B cell (primary cell): Measurements from ENCODE around the gene CLP1. TPM values are rescaled to one million over a fixed set of nuclear protein-coding genes. Genes with fewer than 3 reads are reported as not detected.
"Not testable (repeated sequence)": the region's sequence is repeated elsewhere in the genome, so short reads cannot be mapped to it uniquely, and the experiment has no call there.

ENCODE experiments used
- ATAC-seq: fragments of 200-7000 bp; cut with Tn5 transposase; one replicate; pipeline ENCODE4 v1.10.0; 2021; ENCODE audit warnings: low read depth, mild to moderate bottlenecking, moderate number of reproducible peaks, moderate library complexity
- CTCF ChIA-PET: fragments of 350-600 bp; sonication (Branson Sonifier 250); formaldehyde crosslinking; loops from one replicate; lab custom pipeline; 2021; ENCODE audit warnings: antibody characterized with exemption, inconsistent platforms; lab: Charles Lee
- POLR2A ChIA-PET: fragments of 350-600 bp; sonication (Branson Sonifier 250); formaldehyde crosslinking; loops from one replicate; lab custom pipeline; 2021; ENCODE audit warnings: antibody characterized with exemption; lab: Charles Lee
- DNase-seq: peaks from one replicate; pipeline ENCODE4 v3.0.0; 2013
- H2AFZ ChIP-seq: 2 replicates; pipeline ENCODE4 v1.6.1; 2012; ENCODE audit warnings: mild to moderate bottlenecking, low read depth, low read length; ENCODE audit not compliant: insufficient read depth, poor library complexity, severe bottlenecking
- H3K27ac ChIP-seq, 2 donors: 1 replicate in 1 of 2; 2 replicates in 1 of 2; pipeline ENCODE4 v1.5.1; 2012 to 2013; ENCODE audit warnings: low read length in 2 of 2, mild to moderate bottlenecking in 2 of 2, moderate library complexity in 1 of 2
- H3K27me3 ChIP-seq, 4 experiments: fragments of 200-600 bp in 1 of 4; sonication (generic) in 1 of 4; replicated peaks in 1 of 4; 1 replicate in 2 of 4; 2 replicates in 2 of 4; pipeline versions ENCODE4 v1.6.1 to v1.7.0; 2013 to 2016; ENCODE audit warnings: low read length in 3 of 4, mild to moderate bottlenecking in 2 of 4, mixed read lengths in 1 of 4, moderate library complexity in 1 of 4; ENCODE audit not compliant: insufficient read depth in 4 of 4, control insufficient read depth in 3 of 4; ENCODE audit errors: control extremely low read depth in 1 of 4
- H3K36me3 ChIP-seq, 2 experiments: replicated peaks in 1 of 2; 1 replicate in 1 of 2; 2 replicates in 1 of 2; pipeline versions ENCODE4 v1.6.1 to v1.7.1; 2013; ENCODE audit warnings: low read length in 1 of 2; ENCODE audit not compliant: insufficient read depth in 2 of 2, control insufficient read depth in 1 of 2; ENCODE audit errors: control extremely low read depth in 1 of 2, extremely low read depth in 1 of 2
- H3K4me1 ChIP-seq, 2 donors: fragments of 200-600 bp in 1 of 2; sonication (generic) in 1 of 2; 1 replicate in 1 of 2; 2 replicates in 1 of 2; pipeline versions ENCODE4 v1.5.1 to v1.6.1; 2013 to 2017; ENCODE audit warnings: low read length in 2 of 2; ENCODE audit not compliant: control insufficient read depth in 2 of 2, insufficient read depth in 2 of 2
- H3K4me2 ChIP-seq: replicated peaks from 2 replicates; pipeline ENCODE3; 2012; ENCODE audit warnings: mild to moderate bottlenecking, low read depth, low read length; ENCODE audit not compliant: poor library complexity, severe bottlenecking
- H3K4me3 ChIP-seq, 5 experiments: fragments of 200-600 bp in 1 of 5; sonication (generic) in 1 of 5; 1 replicate in 3 of 5; 2 replicates in 2 of 5; pipeline versions ENCODE4 v1.5.1 to v1.7.0; 2011 to 2016; ENCODE audit warnings: low read length in 4 of 5, mild to moderate bottlenecking in 4 of 5, low read depth in 2 of 5, control low read depth in 1 of 5, moderate library complexity in 1 of 5; ENCODE audit not compliant: insufficient read depth in 1 of 5; ENCODE audit errors: control extremely low read depth in 1 of 5, extremely low read depth in 1 of 5
- H3K79me2 ChIP-seq: fragments of 200-600 bp; sonication (generic); one replicate; pipeline ENCODE4 v1.6.0; 2016; ENCODE audit warnings: low read length; ENCODE audit not compliant: control insufficient read depth, insufficient read depth
- H3K9ac ChIP-seq: fragments of 200-600 bp; sonication (generic); 2 replicates; pipeline ENCODE4 v1.6.1; 2017; ENCODE audit warnings: mild to moderate bottlenecking, low read length, moderate library complexity
- H3K9me3 ChIP-seq, 3 donors: one replicate each; pipeline versions ENCODE4 v1.6.1 to v1.7.1; 2013; ENCODE audit warnings: low read length in 2 of 3; ENCODE audit not compliant: control insufficient read depth in 2 of 3, insufficient read depth in 1 of 3; ENCODE audit errors: control extremely low read depth in 1 of 3
- H4K20me1 ChIP-seq: 2 replicates; pipeline ENCODE4 v1.6.0; 2012; ENCODE audit warnings: mild to moderate bottlenecking, low read length; ENCODE audit not compliant: insufficient read depth, control insufficient read depth, poor library complexity, severe bottlenecking
- H3K27ac Mint-ChIP-seq: one replicate; pipeline ENCODE4 v1.8.0; 2021; ENCODE audit warnings: mixed read lengths
- H3K27me3 Mint-ChIP-seq: one replicate; pipeline ENCODE4 v1.8.0; 2021; ENCODE audit warnings: mixed read lengths
- H3K4me1 Mint-ChIP-seq: one replicate; pipeline ENCODE4 v1.8.0; 2021; ENCODE audit warnings: mixed read lengths
- H3K4me3 Mint-ChIP-seq: one replicate; pipeline ENCODE4 v1.8.0; 2021; ENCODE audit warnings: mixed read lengths
- H3K9me3 Mint-ChIP-seq: one replicate; pipeline ENCODE4 v1.8.0; 2022; ENCODE audit warnings: mixed read lengths; ENCODE audit not compliant: insufficient read depth
- CTCF ChIP-seq: fragments of 200-600 bp; IDR thresholded peaks from one replicate; pipeline ENCODE4 v1.8.0; 2022; ENCODE audit warnings: antibody characterized with exemption, mild to moderate bottlenecking
- EZH2 ChIP-seq: IDR thresholded peaks from 2 replicates; pipeline ENCODE4 v1.6.1; 2012; ENCODE audit warnings: borderline replicate concordance, low read depth, mild to moderate bottlenecking, moderate library complexity, low read length; ENCODE audit not compliant: insufficient read depth, poor library complexity, severe bottlenecking
- WGBS: methylation state at CpG from one replicate; pipeline ENCODE4 v1.1.5; 2013; ENCODE audit warnings: missing lambda C conversion rate; ENCODE audit not compliant: insufficient coverage; 5-methylcytosine and 5-hydroxymethylcytosine counted together
- intact Hi-C: fragments of 100-400 bp; cut with micrococcal nuclease; formaldehyde crosslinking; loops from one replicate; pipeline ENCODE4 v1.10.0; 2022
- polyA plus RNA-seq: library from polyadenylated mRNA; depleted of rRNA; stranded (reverse); fragments of >200 nt; gene quantifications from 2 replicates; pipeline ENCODE4 v1.2.3, GENCODE V29; 2012
- total RNA-seq, 2 donors: library from RNA; stranded (reverse); fragments of 120-200 nt in 1 of 2; gene quantifications; 1 replicate in 1 of 2; 2 replicates in 1 of 2; pipeline versions ENCODE4 v1.2.3 to v1.2.4, GENCODE V29; 2013 to 2022

CLP1 gene
- total and polyA plus RNA-seq, 2 donors (not counting 1 experiment from before 2014, with no cell fraction given), result 6.0 to 15.5 TPM

DNA sequence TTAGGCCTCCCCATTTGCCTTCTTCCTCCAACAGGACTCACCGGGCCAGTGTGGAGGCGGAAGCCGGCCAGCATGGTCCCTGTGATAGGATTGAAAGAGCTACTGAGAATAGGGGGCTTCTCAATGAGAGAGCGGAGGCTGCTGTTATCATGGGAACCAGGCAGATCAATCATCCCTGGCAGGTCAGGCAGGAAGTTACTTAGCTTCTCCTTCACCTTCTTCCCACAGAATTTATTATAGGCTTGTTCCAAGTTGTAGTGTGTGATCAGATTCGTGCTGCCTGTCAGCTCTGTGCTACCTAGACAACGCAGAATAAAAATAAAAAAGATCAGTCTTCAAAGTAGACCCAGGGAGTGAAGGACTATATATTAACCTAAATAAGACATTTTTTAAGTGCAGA, 47.4 kb downstream of the CLP1 start:
- TF ChIP-seq EZH2 (no peak), CTCF (no peak)
- Mint-ChIP-seq H3K27me3 (no peaks in the 10 kb centered on the region), H3K9me3 (no peaks in the 10 kb centered on the region), H3K4me3 (no peak overlapping the region), H3K4me1 (peaks cover 9% of the 10 kb centered on the region), H3K27ac (no peak overlapping the region)
- H3K9ac ChIP-seq, result no peak overlapping the region
- no peak for DNase-seq
- ATAC-seq, result no peak
- H3K9me3 ChIP-seq, result no peaks in the 10 kb centered on the region
- no CpG with 5 or more reads among the region's 6 CpGs for WGBS
- H3K4me2 ChIP-seq, result no peak overlapping the region
- intact Hi-C loops, result no loop called here
- peaks cover 2 to 30% of the 10 kb centered on the region in 2 experiments for H3K36me3 ChIP-seq
- no peak overlapping the region for H3K27ac ChIP-seq
- H3K79me2 ChIP-seq, result peaks cover 32% of the 10 kb centered on the region
- POLR2A ChIA-PET, result no interaction called here
- H4K20me1 ChIP-seq, result no peaks in the 10 kb centered on the region
- H3K4me3 ChIP-seq, result no peak overlapping the region
- H3K27me3 ChIP-seq, result no peaks in the 10 kb centered on the region
- CTCF ChIA-PET, result interaction anchor here (1.2 kb wide), 1 partner anchor 95 kb away, joined by 4 read pairs; no protein-coding TSS in a partner anchor
- no peak overlapping the region for H2AFZ ChIP-seq
- no peaks in the 10 kb centered on the region for H3K4me1 ChIP-seq

GRCh38 chr11:57705432-57705831, 47.9 kb downstream of the CLP1 start:
- H3K9me3 ChIP-seq, POLR2A ChIA-PET, H3K27ac Mint-ChIP-seq, H3K4me3 ChIP-seq, H3K9me3 Mint-ChIP-seq, intact Hi-C loops, H3K9ac ChIP-seq, H3K27me3 Mint-ChIP-seq, H3K4me3 Mint-ChIP-seq, H3K4me1 ChIP-seq, H3K27me3 ChIP-seq, H3K27ac ChIP-seq, H2AFZ ChIP-seq, ATAC-seq, H4K20me1 ChIP-seq, DNase-seq, H3K4me2 ChIP-seq: not testable (repeated sequence)
- peaks cover 11% of the 10 kb centered on the region for H3K4me1 Mint-ChIP-seq
- Histone ChIP-seq H3K79me2 (peaks cover 37% of the 10 kb centered on the region), H3K36me3 (peaks cover 2 to 27% of the 10 kb centered on the region in 2 experiments)
- CTCF ChIA-PET, result interaction anchor here (1.2 kb wide), 1 partner anchor 95 kb away, joined by 4 read pairs; no protein-coding TSS in a partner anchor
- 100% methylated on average over 3 of the region's 8 CpGs for WGBS
